Lung (tissue), 12 donors: Measurements from ENCODE around the gene ITGAE. TPM values are rescaled to one million over a fixed set of nuclear protein-coding genes. Genes with fewer than 3 reads are reported as not detected.

ENCODE experiments used
- ATAC-seq: fragments of 200-7000 bp; cut with Tn5 transposase; one replicate; pipeline ENCODE4 v1.9.1; 2020; ENCODE audit warnings: moderate number of reproducible peaks; ENCODE audit not compliant: insufficient read depth, low FRiP score
- DNase-seq, 3 donors: peaks; one replicate each; pipeline ENCODE4 v3.0.0-alpha.2; 2013 to 2017
- H3K27ac ChIP-seq, 2 donors: one replicate each; pipeline ENCODE4 v1.5.1; 2013; ENCODE audit warnings: mild to moderate bottlenecking in 2 of 2, moderate library complexity in 2 of 2, control low read depth in 1 of 2, inconsistent platforms in 1 of 2, low read depth in 1 of 2, low read length in 1 of 2
- H3K27me3 ChIP-seq, 3 donors: one replicate each; pipeline ENCODE4 v1.5.1; 2013; ENCODE audit warnings: low read length in 2 of 3; ENCODE audit not compliant: control insufficient read depth in 3 of 3, insufficient read depth in 3 of 3
- H3K36me3 ChIP-seq, 4 donors: one replicate each; pipeline ENCODE4 v1.5.1; 2013; ENCODE audit warnings: low read length in 4 of 4, mild to moderate bottlenecking in 1 of 4, moderate library complexity in 1 of 4; ENCODE audit not compliant: control insufficient read depth in 4 of 4, insufficient read depth in 4 of 4
- H3K4me1 ChIP-seq, 5 donors: one replicate each; pipeline ENCODE4 v1.5.1; 2013; ENCODE audit warnings: low read length in 5 of 5, mild to moderate bottlenecking in 2 of 5, moderate library complexity in 1 of 5; ENCODE audit not compliant: control insufficient read depth in 5 of 5, insufficient read depth in 5 of 5
- H3K4me3 ChIP-seq: one replicate; pipeline ENCODE4 v1.5.1; 2013; ENCODE audit warnings: mild to moderate bottlenecking, control low read depth, moderate library complexity
- H3K9ac ChIP-seq, 2 donors: one replicate each; pipeline ENCODE4 v1.5.1; 2013; ENCODE audit warnings: low read length in 2 of 2, control low read depth in 1 of 2; ENCODE audit not compliant: insufficient read depth in 1 of 2
- H3K9me3 ChIP-seq, 4 donors: one replicate each; pipeline ENCODE4 v1.5.1; 2013; ENCODE audit warnings: low read length in 3 of 4, mild to moderate bottlenecking in 1 of 4, moderate library complexity in 1 of 4; ENCODE audit not compliant: control insufficient read depth in 4 of 4, insufficient read depth in 3 of 4
- CTCF ChIP-seq: IDR thresholded peaks from 2 replicates; pipeline ENCODE4 v1.5.1; 2012; ENCODE audit warnings: mild to moderate bottlenecking; ENCODE audit errors: control extremely low read depth, extremely low read depth
- WGBS, 2 donors: extraction: QIAGEN DNeasy Blood & Tissue Kit; methylation state at CpG; one replicate each; pipeline ENCODE4 v1.1.7; 2013; 5-methylcytosine and 5-hydroxymethylcytosine counted together
- polyA plus RNA-seq, 2 donors: library from polyadenylated mRNA; stranded (reverse); fragments of 200-250 nt; gene quantifications; one replicate each; pipeline ENCODE4 v1.2.1, GENCODE V29; 2013
- total RNA-seq, 2 donors: library from RNA; depleted of rRNA in 1 of 2; stranded (reverse); fragments of >200 nt in 1 of 2; gene quantifications; one replicate each; pipeline ENCODE4 v1.2.1, GENCODE V29; 2014 to 2021
- donor health status: control.
- donor health status: control.
- donor health status: Bipolar disorder and iron deficiency.
- donor health status: healthy.
- donor health status: DM: yes; HTN: yes; CAD: no.

Gene ITGAE
- total and polyA plus RNA-seq, 4 donors = 16.8 to 37.3 (median 27.6) TPM

GRCh38 chr17:3772764-3773163 lies 28.2 kb downstream of the ITGAE start:
- ATAC-seq = no peak
- 73 to 83% methylated on average over 12 of the region's 12 CpGs for WGBS, 2 donors

GRCh38 chr17:3771140-3771539 lies 29.8 kb downstream of the ITGAE start:
- H3K4me3 ChIP-seq = no peak overlapping the region
- H3K9ac ChIP-seq = no peak overlapping the region
- H3K36me3 ChIP-seq = no peaks in the 10 kb centered on the region
- DNase-seq (peak in 1 of 3 donors; percentile 8), ATAC-seq (no peak)
- H3K4me1 ChIP-seq = no peaks in the 10 kb centered on the region
- H3K9me3 ChIP-seq = peaks cover 0 to 8% (median 0%) of the 10 kb centered on the region in 4 donors
- H3K27me3 ChIP-seq = no peaks in the 10 kb centered on the region
- WGBS, 2 donors = 74 to 75% methylated on average over 16 of the region's 16 CpGs
- H3K27ac ChIP-seq = no peak overlapping the region
- no peak for TF ChIP-seq CTCF

More at GRCh38 chr17:3772764-3773163, 28.2 kb downstream of the ITGAE start:
- H3K27me3 ChIP-seq = no peaks in the 10 kb centered on the region
- H3K4me1 ChIP-seq = no peaks in the 10 kb centered on the region
- peaks cover 0 to 5% (median 0%) of the 10 kb centered on the region in 4 donors for H3K9me3 ChIP-seq
- no peak for DNase-seq
- no peak overlapping the region for H3K9ac ChIP-seq
- no peak for TF ChIP-seq CTCF
- no peaks in the 10 kb centered on the region for H3K36me3 ChIP-seq
- H3K4me3 ChIP-seq = no peak overlapping the region
- H3K27ac ChIP-seq = no peak overlapping the region

- DNase-seq = no peak
- H3K27ac ChIP-seq = no peak overlapping the region
Observed at GRCh38 chr17:3770466-3770865, 30.5 kb downstream of the ITGAE start.

More at GRCh38 chr17:3770466-3770865, 30.5 kb downstream of the ITGAE start:
- no peak for TF ChIP-seq CTCF
- H3K4me3 ChIP-seq = no peak overlapping the region
- no peaks in the 10 kb centered on the region for H3K4me1 ChIP-seq
- H3K27me3 ChIP-seq = no peaks in the 10 kb centered on the region
- 28 to 45% methylated on average over 8 of the region's 8 CpGs for WGBS, 2 donors
- peaks cover 0 to 8% (median 0%) of the 10 kb centered on the region in 4 donors for H3K9me3 ChIP-seq
- no peak for ATAC-seq
- no peak overlapping the region for H3K9ac ChIP-seq
- no peaks in the 10 kb centered on the region for H3K36me3 ChIP-seq
